Esophagus squamous epithelium (tissue), 4 donors: ENCODE data around the gene TMEM131.

Source experiments
- POLR2A ChIP-seq, 4 donors: fragments of 450-650 bp; IDR thresholded peaks; one replicate each; pipeline ENCODE4 v1.6.1; 2017; ENCODE audit warnings: antibody characterized with exemption in 4 of 4, mild to moderate bottlenecking in 4 of 4, moderate library complexity in 3 of 4
- TF ChIP-seq, protein P1 (sequence below), 6 experiments: fragments of 450-650 bp in 4 of 6; fragments of 200-600 bp in 2 of 6; sonication (generic) in 2 of 6; IDR thresholded peaks; one replicate each; pipeline ENCODE4 v1.5.1; 2016 to 2019; ENCODE audit warnings: antibody characterized with exemption in 6 of 6, mild to moderate bottlenecking in 4 of 6, moderate library complexity in 4 of 6

- TF ChIP-seq, protein P1, sequence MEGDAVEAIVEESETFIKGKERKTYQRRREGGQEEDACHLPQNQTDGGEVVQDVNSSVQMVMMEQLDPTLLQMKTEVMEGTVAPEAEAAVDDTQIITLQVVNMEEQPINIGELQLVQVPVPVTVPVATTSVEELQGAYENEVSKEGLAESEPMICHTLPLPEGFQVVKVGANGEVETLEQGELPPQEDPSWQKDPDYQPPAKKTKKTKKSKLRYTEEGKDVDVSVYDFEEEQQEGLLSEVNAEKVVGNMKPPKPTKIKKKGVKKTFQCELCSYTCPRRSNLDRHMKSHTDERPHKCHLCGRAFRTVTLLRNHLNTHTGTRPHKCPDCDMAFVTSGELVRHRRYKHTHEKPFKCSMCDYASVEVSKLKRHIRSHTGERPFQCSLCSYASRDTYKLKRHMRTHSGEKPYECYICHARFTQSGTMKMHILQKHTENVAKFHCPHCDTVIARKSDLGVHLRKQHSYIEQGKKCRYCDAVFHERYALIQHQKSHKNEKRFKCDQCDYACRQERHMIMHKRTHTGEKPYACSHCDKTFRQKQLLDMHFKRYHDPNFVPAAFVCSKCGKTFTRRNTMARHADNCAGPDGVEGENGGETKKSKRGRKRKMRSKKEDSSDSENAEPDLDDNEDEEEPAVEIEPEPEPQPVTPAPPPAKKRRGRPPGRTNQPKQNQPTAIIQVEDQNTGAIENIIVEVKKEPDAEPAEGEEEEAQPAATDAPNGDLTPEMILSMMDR (IDR thresholded peaks at IDR 0.05) = no peak
- TF ChIP-seq POLR2A (IDR thresholded peaks at IDR 0.05) = no peak
Measured at GRCh38 chr2:98008415-98008814, 12.7 kb upstream of the TMEM131 start.
